Small intestine (tissue), 7 donors: ENCODE results near the gene ADAMTSL3. TPM values are rescaled to one million over a fixed set of nuclear protein-coding genes. Genes with fewer than 3 reads are reported as not detected.

Experiments used
- DNase-seq, 2 donors: peaks; one replicate each; pipeline versions ENCODE4 v3.0.0 to v3.0.0-alpha.2; 2013
- FAIRE-seq: peaks from 2 replicates; lab custom pipeline; 2012; peaks lifted over from hg19 to GRCh38; lab: Jason Lieb, UNC
- H3K27ac ChIP-seq, 3 donors: one replicate each; pipeline ENCODE4 v1.5.1; 2013; ENCODE audit warnings: low read length in 2 of 3, mild to moderate bottlenecking in 2 of 3, control low read depth in 1 of 3, inconsistent platforms in 1 of 3, low read depth in 1 of 3, moderate library complexity in 1 of 3
- H3K27me3 ChIP-seq, 3 donors: one replicate each; pipeline ENCODE4 v1.6.1; 2013; ENCODE audit warnings: low read length in 3 of 3, inconsistent platforms in 1 of 3; ENCODE audit not compliant: control insufficient read depth in 3 of 3, insufficient read depth in 3 of 3
- H3K36me3 ChIP-seq, 3 donors: one replicate each; pipeline ENCODE4 v1.6.1; 2013; ENCODE audit warnings: low read length in 3 of 3, inconsistent platforms in 1 of 3, low read depth in 1 of 3, mild to moderate bottlenecking in 1 of 3, moderate library complexity in 1 of 3; ENCODE audit not compliant: control insufficient read depth in 3 of 3, insufficient read depth in 2 of 3
- H3K4me1 ChIP-seq, 3 donors: one replicate each; pipeline ENCODE4 v1.6.1; 2013; ENCODE audit warnings: low read length in 2 of 3, inconsistent platforms in 1 of 3, low read depth in 1 of 3, mild to moderate bottlenecking in 1 of 3, moderate library complexity in 1 of 3; ENCODE audit not compliant: control insufficient read depth in 3 of 3, insufficient read depth in 2 of 3
- H3K4me3 ChIP-seq, 3 donors: one replicate each; pipeline ENCODE4 v1.5.1; 2013; ENCODE audit warnings: low read length in 3 of 3, control low read depth in 1 of 3, inconsistent platforms in 1 of 3, low read depth in 1 of 3, mild to moderate bottlenecking in 1 of 3, moderate library complexity in 1 of 3
- H3K9me3 ChIP-seq, 2 donors: one replicate each; pipeline ENCODE4 v1.6.1; 2013; ENCODE audit warnings: low read depth in 1 of 2, low read length in 1 of 2; ENCODE audit not compliant: control insufficient read depth in 2 of 2, insufficient read depth in 1 of 2
- WGBS, 3 donors: extraction: QIAGEN DNeasy Blood & Tissue Kit; methylation state at CpG; one replicate each; pipeline ENCODE4 v1.1.7; 2013; 5-methylcytosine and 5-hydroxymethylcytosine counted together
- polyA plus RNA-seq, 4 donors: library from polyadenylated mRNA; stranded (reverse) in 3 of 4; unstranded in 1 of 4; fragments of 200-250 nt in 3 of 4; fragments of 120-200 nt in 1 of 4; gene quantifications; one replicate each; pipeline versions ENCODE4 v1.2.1 to v1.2.3, GENCODE V29; 2013
- donor health status: healthy with polysubstance abuse.
- donor health status: control.
- donor health status: control.
- donor health status: Bipolar disorder and iron deficiency.
- donor health status: healthy.

The ADAMTSL3 gene
- polyA plus RNA-seq, 4 donors = 0.22 to 1.6 (median 0.93) TPM

- H3K4me3 ChIP-seq = no peak overlapping the region
- H3K4me1 ChIP-seq = no peaks in the 10 kb centered on the region
- FAIRE-seq = no peak
- DNase-seq = no peak
- no peaks in the 10 kb centered on the region for H3K9me3 ChIP-seq
- 82 to 85% (median 85%) methylated on average over 4 of the region's 4 CpGs for WGBS, 3 donors
- no peak overlapping the region for H3K27ac ChIP-seq
- no peaks in the 10 kb centered on the region for H3K36me3 ChIP-seq
- H3K27me3 ChIP-seq = no peaks in the 10 kb centered on the region
Observed at GRCh38 chr15:83688201-83688600, 34.3 kb downstream of the ADAMTSL3 start.

GRCh38 chr15:83690676-83691075, 36.8 kb downstream of the ADAMTSL3 start:
- no peaks in the 10 kb centered on the region for H3K27me3 ChIP-seq
- no peak overlapping the region for H3K4me3 ChIP-seq
- H3K4me1 ChIP-seq = no peaks in the 10 kb centered on the region
- no peak overlapping the region for H3K27ac ChIP-seq
- no peak for FAIRE-seq
- 80 to 82% (median 81%) methylated on average over 4 of the region's 4 CpGs for WGBS, 3 donors
- no peaks in the 10 kb centered on the region for H3K36me3 ChIP-seq
- DNase-seq = no peak
- H3K9me3 ChIP-seq = no peaks in the 10 kb centered on the region

GRCh38 chr15:83692746-83693581, 39.0 kb downstream of the ADAMTSL3 start:
- Histone ChIP-seq H3K27me3 (no peaks in the 10 kb centered on the region), H3K27ac (no peak overlapping the region), H3K4me3 (no peak overlapping the region), H3K4me1 (no peaks in the 10 kb centered on the region), H3K9me3 (no peaks in the 10 kb centered on the region), H3K36me3 (no peaks in the 10 kb centered on the region)
- FAIRE-seq (no peak), DNase-seq (no peak)
- 51 to 55% (median 51%) methylated on average over 10 of the region's 10 CpGs for whole genome bisulfite sequencing, 3 donors

- H3K9me3 ChIP-seq = no peaks in the 10 kb centered on the region
Observed at GRCh38 chr15:83694015-83694414, 40.1 kb downstream of the ADAMTSL3 start.

GRCh38 chr15:83694536-83694935, 40.6 kb downstream of the ADAMTSL3 start:
- H3K27me3 ChIP-seq = no peaks in the 10 kb centered on the region
- H3K27ac ChIP-seq = no peak overlapping the region
- no peak for DNase-seq
- 72 to 79% (median 75%) methylated on average over 5 of the region's 5 CpGs for WGBS, 3 donors
- H3K4me3 ChIP-seq = no peak overlapping the region
- H3K4me1 ChIP-seq = no peaks in the 10 kb centered on the region
- H3K36me3 ChIP-seq = no peaks in the 10 kb centered on the region
- FAIRE-seq = no peak
- H3K9me3 ChIP-seq = no peaks in the 10 kb centered on the region

More at GRCh38 chr15:83694015-83694414, 40.1 kb downstream of the ADAMTSL3 start:
- Histone ChIP-seq H3K4me3 (no peak overlapping the region), H3K4me1 (no peaks in the 10 kb centered on the region), H3K27ac (no peak overlapping the region), H3K36me3 (no peaks in the 10 kb centered on the region), H3K27me3 (no peaks in the 10 kb centered on the region)
- WGBS, 3 donors = 41 to 55% (median 50%) methylated on average over 9 of the region's 9 CpGs
- FAIRE-seq (no peak), DNase-seq (no peak)

- no peak for FAIRE-seq
- Histone ChIP-seq H3K27ac (no peak overlapping the region), H3K4me1 (no peaks in the 10 kb centered on the region), H3K4me3 (no peak overlapping the region), H3K9me3 (no peaks in the 10 kb centered on the region), H3K27me3 (no peaks in the 10 kb centered on the region), H3K36me3 (no peaks in the 10 kb centered on the region)
- 26 to 34% (median 32%) methylated on average over 3 of the region's 3 CpGs for WGBS, 3 donors
- DNase-seq = no peak
Observed at GRCh38 chr15:83695246-83695645, 41.3 kb downstream of the ADAMTSL3 start.

GRCh38 chr15:83695901-83696425, 42.0 kb downstream of the ADAMTSL3 start:
- FAIRE-seq = no peak
- Histone ChIP-seq H3K4me1 (no peaks in the 10 kb centered on the region), H3K27ac (no peak overlapping the region), H3K36me3 (no peaks in the 10 kb centered on the region), H3K9me3 (no peaks in the 10 kb centered on the region), H3K27me3 (no peaks in the 10 kb centered on the region), H3K4me3 (no peak overlapping the region)
- DNase-seq = no peak
- WGBS, 3 donors = 62 to 72% (median 62%) methylated on average over 7 of the region's 7 CpGs

- no peak overlapping the region for H3K4me3 ChIP-seq
- H3K4me1 ChIP-seq = no peaks in the 10 kb centered on the region
- no peaks in the 10 kb centered on the region for H3K36me3 ChIP-seq
- H3K9me3 ChIP-seq = no peaks in the 10 kb centered on the region
- no peaks in the 10 kb centered on the region for H3K27me3 ChIP-seq
- DNase-seq (no peak), FAIRE-seq (no peak)
- H3K27ac ChIP-seq = no peak overlapping the region
Observed at GRCh38 chr15:83697716-83698115, 43.8 kb downstream of the ADAMTSL3 start.
